HL-60 (cell line): Measurements from ENCODE around the gene CNRIP1.

ENCODE experiments used
- GABPA ChIP-seq: IDR thresholded peaks from 2 replicates; pipeline ENCODE4 v1.6.1; 2012; ENCODE audit warnings: low read depth
- POLR2AphosphoS5 ChIP-seq: IDR thresholded peaks from 2 replicates; pipeline ENCODE4 v1.6.1; 2012; ENCODE audit warnings: low read depth
- REST ChIP-seq: IDR thresholded peaks from 2 replicates; pipeline ENCODE4 v1.6.1; 2012; ENCODE audit warnings: low read depth; ENCODE audit not compliant: insufficient replicate concordance
- SPI1 ChIP-seq: IDR thresholded peaks from 2 replicates; pipeline ENCODE4 v1.6.1; 2012; ENCODE audit warnings: low read depth, mild to moderate bottlenecking, borderline replicate concordance
- TF ChIP-seq, protein P1 (sequence below): IDR thresholded peaks from one replicate; pipeline ENCODE4 v1.5.1; 2011; ENCODE audit warnings: low read length, control low read depth, inconsistent platforms; ENCODE audit not compliant: insufficient read depth

DNA sequence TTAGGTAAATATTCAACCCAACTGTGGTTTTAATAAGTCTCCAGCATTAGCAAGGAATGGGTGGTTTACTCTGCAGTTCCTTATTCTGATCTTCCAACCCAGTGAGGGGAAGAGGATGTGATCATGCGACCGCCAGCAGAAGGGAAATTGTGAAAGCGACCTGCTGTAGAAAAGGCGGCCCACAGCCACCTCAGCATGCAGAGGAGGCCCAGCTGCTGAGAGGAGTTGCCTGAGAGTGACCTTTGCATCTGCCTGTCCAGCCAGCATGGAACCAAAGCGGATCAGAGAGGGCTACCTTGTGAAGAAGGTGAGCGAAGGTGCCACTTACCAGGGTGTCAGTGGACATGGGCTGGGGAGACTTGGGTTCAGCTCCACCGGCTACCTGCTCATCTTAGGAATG, 45.3 kb upstream of the CNRIP1 start, which contains the start of gene PLEK:
- TF ChIP-seq, protein P1, sequence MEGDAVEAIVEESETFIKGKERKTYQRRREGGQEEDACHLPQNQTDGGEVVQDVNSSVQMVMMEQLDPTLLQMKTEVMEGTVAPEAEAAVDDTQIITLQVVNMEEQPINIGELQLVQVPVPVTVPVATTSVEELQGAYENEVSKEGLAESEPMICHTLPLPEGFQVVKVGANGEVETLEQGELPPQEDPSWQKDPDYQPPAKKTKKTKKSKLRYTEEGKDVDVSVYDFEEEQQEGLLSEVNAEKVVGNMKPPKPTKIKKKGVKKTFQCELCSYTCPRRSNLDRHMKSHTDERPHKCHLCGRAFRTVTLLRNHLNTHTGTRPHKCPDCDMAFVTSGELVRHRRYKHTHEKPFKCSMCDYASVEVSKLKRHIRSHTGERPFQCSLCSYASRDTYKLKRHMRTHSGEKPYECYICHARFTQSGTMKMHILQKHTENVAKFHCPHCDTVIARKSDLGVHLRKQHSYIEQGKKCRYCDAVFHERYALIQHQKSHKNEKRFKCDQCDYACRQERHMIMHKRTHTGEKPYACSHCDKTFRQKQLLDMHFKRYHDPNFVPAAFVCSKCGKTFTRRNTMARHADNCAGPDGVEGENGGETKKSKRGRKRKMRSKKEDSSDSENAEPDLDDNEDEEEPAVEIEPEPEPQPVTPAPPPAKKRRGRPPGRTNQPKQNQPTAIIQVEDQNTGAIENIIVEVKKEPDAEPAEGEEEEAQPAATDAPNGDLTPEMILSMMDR = no peak
- TF ChIP-seq POLR2AphosphoS5 = peak; percentile 100
- peak; percentile 53; the same call in 1 of the 2 replicates for TF ChIP-seq GABPA
- TF ChIP-seq REST = peak; percentile 57
- TF ChIP-seq SPI1 = peak; percentile 100
